GM23248 (cell line): Measurements from ENCODE around the gene DHX30.

Source experiments
- EZH2 ChIP-seq: fragments of 200-600 bp; sonication (generic); IDR thresholded peaks from 2 replicates; pipeline ENCODE4 v1.6.1; 2018; ENCODE audit warnings: antibody characterized with exemption, mild to moderate bottlenecking; ENCODE audit not compliant: insufficient read depth, poor library complexity, severe bottlenecking
- EZH2phosphoT487 ChIP-seq: fragments of 200-600 bp; sonication (generic); IDR thresholded peaks from 2 replicates; pipeline ENCODE4 v1.6.1; 2018; ENCODE audit warnings: antibody characterized with exemption, moderate library complexity, mild to moderate bottlenecking, low read depth; ENCODE audit not compliant: insufficient read depth

- TF ChIP-seq EZH2: no peak
- TF ChIP-seq EZH2phosphoT487: no peak
Measured at GRCh38 chr3:47865192-47865591, 62.3 kb downstream of the DHX30 start.
